Measurements from ENCODE around the gene MYO1C.

Gene MYO1C

DNA sequence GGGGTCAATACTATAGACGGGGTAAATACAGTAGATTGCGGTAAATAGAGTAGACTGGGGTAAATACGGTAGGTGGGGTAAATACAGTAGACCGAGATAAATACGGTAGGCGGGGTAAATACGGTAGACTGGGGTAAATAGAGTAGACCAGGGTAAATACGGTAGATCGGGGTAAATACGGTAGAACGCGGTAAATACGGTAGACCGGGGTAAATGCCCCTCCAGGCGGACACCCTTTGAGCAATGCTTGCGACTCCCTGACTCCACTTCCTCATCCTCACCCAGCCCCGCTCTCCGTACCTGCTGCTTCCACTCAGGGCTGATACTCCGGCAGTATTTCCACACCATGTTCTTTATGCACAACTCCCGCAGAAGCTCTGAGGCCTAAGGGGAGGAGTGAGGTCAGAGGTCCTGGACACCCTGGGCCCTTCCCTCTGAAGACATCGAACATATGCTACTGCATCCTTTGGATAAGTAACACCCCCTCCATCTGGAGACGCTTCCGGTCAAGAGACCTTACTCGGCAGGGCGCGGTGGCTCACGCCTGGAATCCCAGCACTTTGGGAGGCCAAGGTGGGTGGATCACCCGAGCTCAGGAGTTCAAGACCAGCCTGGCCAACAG, 23.1 kb downstream of the MYO1C start:
- no peaks in the 10 kb centered on the region for H3K27me3 ChIP-seq (ENCODE audit: low read length)
- H3K79me2 ChIP-seq (ENCODE audit: insufficient read depth, low read length): no peaks in the 10 kb centered on the region
- no peak for TF ChIP-seq EZH2phosphoT487 (conservative IDR thresholded peaks at IDR 0.05; ENCODE audit: low read length)
- no peak overlapping the region for H3K4me2 ChIP-seq (ENCODE audit: low read depth, low read length, poor library complexity, severe bottlenecking)
- no peaks in the 10 kb centered on the region for H3F3A ChIP-seq (ENCODE audit: insufficient read depth)
- no peak overlapping the region for H3K9ac ChIP-seq (ENCODE audit: low read length)
- H2AFZ ChIP-seq (ENCODE audit: low read depth, low read length, severe bottlenecking): no peak overlapping the region
- H3K4me3 ChIP-seq (ENCODE audit: insufficient read depth, low read length, poor library complexity, severe bottlenecking): no peak overlapping the region
- H3K9me3 ChIP-seq (ENCODE audit: insufficient read depth, low read length): no peaks in the 10 kb centered on the region
- no peak overlapping the region for H3K27ac ChIP-seq (ENCODE audit: low read depth, low read length)
- H4K20me1 ChIP-seq (ENCODE audit: low read depth, low read length): no peaks in the 10 kb centered on the region
- no peaks in the 10 kb centered on the region for H3K36me3 ChIP-seq (ENCODE audit: low read length)
- H3K9me2 ChIP-seq (replicated peaks; ENCODE audit: insufficient read depth, low read length): no peaks in the 10 kb centered on the region

DNA sequence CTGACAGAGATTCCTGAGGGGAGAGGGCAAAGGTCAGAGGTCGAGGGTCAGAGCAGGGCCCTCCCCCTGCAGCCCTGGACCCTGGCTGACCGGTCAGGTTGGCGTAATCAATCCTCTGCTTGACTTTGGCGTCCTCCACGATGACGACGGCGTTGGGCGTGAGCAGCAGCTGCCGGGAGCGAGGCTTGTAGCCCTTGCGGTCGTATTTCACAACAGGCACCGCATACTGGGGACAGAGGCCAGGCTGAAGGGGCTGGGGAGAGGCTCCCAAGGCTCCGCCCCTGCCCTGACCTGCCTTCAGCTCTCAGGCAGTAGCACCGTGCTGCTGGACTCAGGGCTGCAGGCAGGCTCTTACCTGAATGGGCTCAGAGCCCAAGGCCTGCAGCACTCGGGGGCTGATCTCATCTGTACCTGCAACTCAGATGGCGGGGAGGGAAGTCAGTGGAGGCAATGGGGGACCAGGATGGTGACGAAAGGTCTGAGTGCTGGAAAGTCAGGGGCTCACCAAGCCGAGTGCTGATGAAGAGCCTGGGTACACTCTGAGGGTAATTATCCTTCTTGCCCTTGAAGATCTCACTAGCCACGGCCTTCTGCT, 24.5 kb downstream of the MYO1C start:
- no peaks in the 10 kb centered on the region for H3K79me2 ChIP-seq (ENCODE audit: insufficient read depth, low read length)
- no peak overlapping the region for H3K4me3 ChIP-seq (ENCODE audit: insufficient read depth, low read length, poor library complexity, severe bottlenecking)
- no peaks in the 10 kb centered on the region for H4K20me1 ChIP-seq (ENCODE audit: low read depth, low read length)
- no peaks in the 10 kb centered on the region for H3K27me3 ChIP-seq (ENCODE audit: low read length)
- H3K9me2 ChIP-seq (replicated peaks; ENCODE audit: insufficient read depth, low read length): no peaks in the 10 kb centered on the region
- no peak overlapping the region for H2AFZ ChIP-seq (ENCODE audit: low read depth, low read length, severe bottlenecking)
- TF ChIP-seq EZH2phosphoT487 (conservative IDR thresholded peaks at IDR 0.05; ENCODE audit: low read length): no peak
- TF ChIP-seq, protein P1, sequence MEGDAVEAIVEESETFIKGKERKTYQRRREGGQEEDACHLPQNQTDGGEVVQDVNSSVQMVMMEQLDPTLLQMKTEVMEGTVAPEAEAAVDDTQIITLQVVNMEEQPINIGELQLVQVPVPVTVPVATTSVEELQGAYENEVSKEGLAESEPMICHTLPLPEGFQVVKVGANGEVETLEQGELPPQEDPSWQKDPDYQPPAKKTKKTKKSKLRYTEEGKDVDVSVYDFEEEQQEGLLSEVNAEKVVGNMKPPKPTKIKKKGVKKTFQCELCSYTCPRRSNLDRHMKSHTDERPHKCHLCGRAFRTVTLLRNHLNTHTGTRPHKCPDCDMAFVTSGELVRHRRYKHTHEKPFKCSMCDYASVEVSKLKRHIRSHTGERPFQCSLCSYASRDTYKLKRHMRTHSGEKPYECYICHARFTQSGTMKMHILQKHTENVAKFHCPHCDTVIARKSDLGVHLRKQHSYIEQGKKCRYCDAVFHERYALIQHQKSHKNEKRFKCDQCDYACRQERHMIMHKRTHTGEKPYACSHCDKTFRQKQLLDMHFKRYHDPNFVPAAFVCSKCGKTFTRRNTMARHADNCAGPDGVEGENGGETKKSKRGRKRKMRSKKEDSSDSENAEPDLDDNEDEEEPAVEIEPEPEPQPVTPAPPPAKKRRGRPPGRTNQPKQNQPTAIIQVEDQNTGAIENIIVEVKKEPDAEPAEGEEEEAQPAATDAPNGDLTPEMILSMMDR (IDR thresholded peaks at IDR 0.05; ENCODE audit: insufficient read depth, low read length, poor library complexity, severe bottlenecking): no peak
- no peak overlapping the region for H3K27ac ChIP-seq (ENCODE audit: low read depth, low read length)
- no peak overlapping the region for H3K4me2 ChIP-seq (ENCODE audit: low read depth, low read length, poor library complexity, severe bottlenecking)
- H3K9me3 ChIP-seq (ENCODE audit: insufficient read depth, low read length): no peaks in the 10 kb centered on the region
- H3F3A ChIP-seq (ENCODE audit: insufficient read depth): no peaks in the 10 kb centered on the region
- H3K9ac ChIP-seq (ENCODE audit: low read length): no peak overlapping the region
- no peaks in the 10 kb centered on the region for H3K36me3 ChIP-seq (ENCODE audit: low read length)

DNA sequence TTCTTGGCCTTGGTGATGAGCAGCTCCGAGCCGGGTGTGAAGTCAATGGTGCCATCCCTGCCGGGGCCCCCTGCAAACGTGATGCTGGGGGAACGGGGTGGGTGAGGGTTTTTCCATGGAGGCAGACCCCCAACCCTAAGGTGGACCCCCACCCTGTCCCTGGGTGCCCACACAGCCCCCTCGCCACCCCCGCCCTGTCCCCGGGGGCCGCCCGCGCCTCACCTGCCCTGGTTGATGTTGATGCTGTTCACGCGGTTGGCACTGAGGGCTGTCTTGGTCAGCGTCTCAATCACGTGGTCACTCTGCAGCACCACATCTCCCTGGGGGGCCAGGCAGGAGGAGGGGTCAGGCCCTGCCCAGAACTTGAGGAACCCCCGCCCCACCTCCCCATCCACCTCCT, 25.2 kb downstream of the MYO1C start:
- TF ChIP-seq, protein P1 (IDR thresholded peaks at IDR 0.05; ENCODE audit: insufficient read depth, low read length, poor library complexity, severe bottlenecking): no peak
- TF ChIP-seq EZH2phosphoT487 (conservative IDR thresholded peaks at IDR 0.05; ENCODE audit: low read length): no peak
- no peaks in the 10 kb centered on the region for H3K27me3 ChIP-seq (ENCODE audit: low read length)
- H3K9me3 ChIP-seq (ENCODE audit: insufficient read depth, low read length): no peaks in the 10 kb centered on the region
- H3K79me2 ChIP-seq (ENCODE audit: insufficient read depth, low read length): no peaks in the 10 kb centered on the region
- no peaks in the 10 kb centered on the region for H3K36me3 ChIP-seq (ENCODE audit: low read length)
- no peaks in the 10 kb centered on the region for H3F3A ChIP-seq (ENCODE audit: insufficient read depth)
- no peaks in the 10 kb centered on the region for H3K9me2 ChIP-seq (replicated peaks; ENCODE audit: insufficient read depth, low read length)
- H3K4me2 ChIP-seq (ENCODE audit: low read depth, low read length, poor library complexity, severe bottlenecking): no peak overlapping the region
- H2AFZ ChIP-seq (ENCODE audit: low read depth, low read length, severe bottlenecking): no peak overlapping the region
- H3K4me3 ChIP-seq (ENCODE audit: insufficient read depth, low read length, poor library complexity, severe bottlenecking): no peak overlapping the region
- H3K27ac ChIP-seq (ENCODE audit: low read depth, low read length): no peak overlapping the region
- H4K20me1 ChIP-seq (ENCODE audit: low read depth, low read length): no peaks in the 10 kb centered on the region
- H3K9ac ChIP-seq (ENCODE audit: low read length): no peak overlapping the region

DNA sequence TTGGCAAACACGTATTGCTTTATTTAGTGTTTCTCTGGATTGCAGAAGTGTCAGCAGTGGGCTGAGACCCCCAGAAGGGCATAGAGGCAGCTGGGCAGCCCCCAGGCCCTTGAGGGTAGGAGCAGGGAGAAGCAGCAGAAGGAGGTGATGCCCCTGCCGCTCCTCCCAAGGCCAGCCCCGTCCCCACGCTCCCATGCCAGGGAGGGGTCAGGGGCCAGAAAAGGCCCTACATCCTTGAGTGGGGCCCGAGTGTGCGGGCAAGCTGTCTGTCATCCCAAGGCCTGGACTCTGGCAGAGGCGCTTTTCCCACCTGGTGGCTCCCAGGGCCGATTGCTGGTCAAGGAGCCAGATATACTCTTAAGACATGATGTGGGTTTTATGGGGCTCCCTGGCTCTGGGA, 28.3 kb downstream of the MYO1C start:
- Histone ChIP-seq H3K9ac (ENCODE audit: low read length) (no peak overlapping the region), H3K27me3 (ENCODE audit: low read length) (no peaks in the 10 kb centered on the region), H3K9me3 (ENCODE audit: insufficient read depth, low read length) (no peaks in the 10 kb centered on the region), H3K4me3 (ENCODE audit: insufficient read depth, low read length, poor library complexity, severe bottlenecking) (no peak overlapping the region), H4K20me1 (ENCODE audit: low read depth, low read length) (no peaks in the 10 kb centered on the region), H3K27ac (ENCODE audit: low read depth, low read length) (no peak overlapping the region), H2AFZ (ENCODE audit: low read depth, low read length, severe bottlenecking) (no peak overlapping the region), H3K36me3 (ENCODE audit: low read length) (no peaks in the 10 kb centered on the region), H3K4me2 (ENCODE audit: low read depth, low read length, poor library complexity, severe bottlenecking) (no peak overlapping the region), H3K79me2 (ENCODE audit: insufficient read depth, low read length) (no peaks in the 10 kb centered on the region), H3K9me2 (replicated peaks; ENCODE audit: insufficient read depth, low read length) (no peaks in the 10 kb centered on the region), H3F3A (ENCODE audit: insufficient read depth) (no peaks in the 10 kb centered on the region)
- no peak for TF ChIP-seq EZH2phosphoT487 (conservative IDR thresholded peaks at IDR 0.05; ENCODE audit: low read length)
- TF ChIP-seq, protein P1 (IDR thresholded peaks at IDR 0.05; ENCODE audit: insufficient read depth, low read length, poor library complexity, severe bottlenecking): no peak
